Measurements from ENCODE around the gene PRDX5.

Gene PRDX5

GRCh38 chr11:64367931-64368672, 50.2 kb downstream of the PRDX5 start:
- no peak for DNase-seq

- DNase-seq, result no peak
Observed at GRCh38 chr11:64368673-64369074, 50.8 kb downstream of the PRDX5 start.

GRCh38 chr11:64369440-64370421, 51.8 kb downstream of the PRDX5 start:
- DNase-seq, result no peak

- DNase-seq, result no peak
Observed at GRCh38 chr11:64371201-64371600, 53.3 kb downstream of the PRDX5 start.

Measured in activated CD4-positive, alpha-beta T cell treated with anti-CD3 and anti-CD28 coated beads, Interleukin-2, Interleukin-6, amounts not matched to agents 100 ng/mL and 50 ng/mL, durations not matched to agents 16 hours and 8 hours (primary cell).